GM10266 (cell line): Measurements from ENCODE around the gene KAZN.

ENCODE experiments used
- DNase-seq: peaks from one replicate; pipeline ENCODE4 v3.0.0; 2012; ENCODE audit errors: extremely low spot score
- CTCF ChIP-seq: IDR thresholded peaks from 2 replicates; pipeline ENCODE4 v1.5.1; 2012; ENCODE audit warnings: mild to moderate bottlenecking, low read depth; ENCODE audit not compliant: control insufficient read depth, insufficient read depth; ENCODE audit errors: missing control alignments

The KAZN gene

GRCh38 chr1:14715802-14716201 is 117.3 kb downstream of the KAZN start:
- no peak for DNase-seq
- no peak for TF ChIP-seq CTCF

GRCh38 chr1:14716474-14716873 is 118.0 kb downstream of the KAZN start:
- no peak for TF ChIP-seq CTCF
- no peak for DNase-seq

- DNase-seq = no peak
- TF ChIP-seq CTCF = no peak
Observed at GRCh38 chr1:14718476-14718875, 120.0 kb downstream of the KAZN start.

- TF ChIP-seq CTCF = no peak
- no peak for DNase-seq
Observed at GRCh38 chr1:14723401-14723800, 124.9 kb downstream of the KAZN start.

- no peak for DNase-seq
- no peak for TF ChIP-seq CTCF
Observed at GRCh38 chr1:14724246-14724645, 125.8 kb downstream of the KAZN start.

- no peak for TF ChIP-seq CTCF
- no peak for DNase-seq
Observed at GRCh38 chr1:14724678-14725077, 126.2 kb downstream of the KAZN start.

GRCh38 chr1:14725238-14725637 is 126.8 kb downstream of the KAZN start:
- no peak for TF ChIP-seq CTCF
- no peak for DNase-seq

- TF ChIP-seq CTCF = no peak
- DNase-seq = no peak
Observed at GRCh38 chr1:14725695-14726094, 127.2 kb downstream of the KAZN start.
